Panc1 (cell line): Measurements from ENCODE around the gene FPGT. TPM values are rescaled to one million over a fixed set of nuclear protein-coding genes. Genes with fewer than 3 reads are reported as not detected.

Source experiments
- ATAC-seq: fragments of 200-7000 bp; cut with Tn5 transposase; 2 replicates; pipeline ENCODE4 v1.9.1; 2020; ENCODE audit warnings: mild to moderate bottlenecking, moderate library complexity
- BruUV-seq: library from RNA; stranded (reverse); fragments of 400-500 nt; replicated peaks from 2 replicates; lab custom pipeline; 2021; lab: Mats Ljungman, UMichigan
- CTCF ChIA-PET: fragments of 300-600 bp; sonication (Branson Sonifier 250); formaldehyde crosslinking; loops from one replicate; lab custom pipeline; 2022; ENCODE audit warnings: antibody characterized with exemption; lab: Charles Lee
- POLR2A ChIA-PET: fragments of 300-600 bp; sonication (Branson Sonifier 250); formaldehyde crosslinking; loops from one replicate; lab custom pipeline; 2022; ENCODE audit warnings: antibody characterized with exemption; lab: Charles Lee
- DNase-seq: peaks from one replicate; pipeline ENCODE4 v3.0.0-alpha.2; 2010; ENCODE audit warnings: low read depth, low spot score
- H3K27ac ChIP-seq: 2 replicates; pipeline ENCODE4 v1.5.1; 2011; ENCODE audit warnings: mild to moderate bottlenecking, low read length, inconsistent platforms
- H3K27me3 ChIP-seq: fragments of 200-500 bp; sonication (Bioruptor generic); 2 replicates; pipeline ENCODE4 v1.6.0; 2014; ENCODE audit warnings: low read length, inconsistent platforms; ENCODE audit not compliant: control insufficient read depth, insufficient read depth
- H3K36me3 ChIP-seq: fragments of 200-500 bp; sonication (Bioruptor generic); 2 replicates; pipeline ENCODE4 v1.5.1; 2014; ENCODE audit warnings: inconsistent platforms, mild to moderate bottlenecking, low read length, moderate library complexity; ENCODE audit not compliant: control insufficient read depth, insufficient read depth
- H3K4me1 ChIP-seq: 2 replicates; pipeline ENCODE4 v1.5.1; 2011; ENCODE audit warnings: inconsistent platforms, mild to moderate bottlenecking, low read length, moderate library complexity; ENCODE audit not compliant: control insufficient read depth, insufficient read depth
- H3K4me3 ChIP-seq, 2 experiments: 2 replicates each; pipeline ENCODE4 v1.5.1; 2011 to 2012; ENCODE audit warnings: low read depth in 2 of 2, low read length in 2 of 2, mild to moderate bottlenecking in 2 of 2, inconsistent platforms in 1 of 2, moderate library complexity in 1 of 2
- H3K9me3 ChIP-seq: fragments of 200-500 bp; sonication (Bioruptor generic); 2 replicates; pipeline ENCODE4 v1.5.1; 2014; ENCODE audit warnings: low read depth, mild to moderate bottlenecking, inconsistent platforms, low read length, moderate library complexity; ENCODE audit not compliant: control insufficient read depth, insufficient read depth
- CTCF ChIP-seq: fragments of 450-650 bp; IDR thresholded peaks from 2 replicates; pipeline ENCODE4 v1.5.1; 2017; ENCODE audit warnings: mild to moderate bottlenecking
- POLR2AphosphoS5 ChIP-seq: IDR thresholded peaks from 2 replicates; pipeline ENCODE4 v1.6.1; 2012; ENCODE audit warnings: mild to moderate bottlenecking, low read depth, low read length, moderate library complexity
- SIN3A ChIP-seq: IDR thresholded peaks from 2 replicates; pipeline ENCODE4 v1.6.1; 2012; ENCODE audit warnings: low read depth, mild to moderate bottlenecking, low read length, moderate library complexity, borderline replicate concordance; ENCODE audit not compliant: insufficient read depth
- TCF7L2 ChIP-seq: IDR thresholded peaks from 2 replicates; pipeline ENCODE4 v1.6.1; 2011; ENCODE audit warnings: mild to moderate bottlenecking, low read depth, low read length, inconsistent platforms
- in situ Hi-C: cut with HindIII; loops from 2 replicates; pipeline ENCODE4 v1.10.0; 2016; ENCODE audit warnings: low sequenced_read_pairs, low pct_unique_long_range_greater_than_20kb
- intact Hi-C: fragments of 100-400 bp; cut with micrococcal nuclease; formaldehyde crosslinking; loops from one replicate; pipeline ENCODE4 v1.10.0; 2022; ENCODE audit not compliant: unreplicated experiment
- total RNA-seq: library from RNA; stranded (reverse); gene quantifications from one replicate; pipeline ENCODE4 v1.2.1, GENCODE V29; 2021; ENCODE audit not compliant: unreplicated experiment
- TF ChIP-seq, protein P1 (sequence below), 2 experiments: IDR thresholded peaks; 2 replicates each; pipeline ENCODE4 v1.6.1; 2011 to 2012; ENCODE audit warnings: low read depth in 2 of 2, control low read depth in 1 of 2, low read length in 1 of 2, mild to moderate bottlenecking in 1 of 2, moderate library complexity in 1 of 2; ENCODE audit not compliant: insufficient read depth in 1 of 2

The FPGT gene
- total RNA-seq, 1 experiment from 2014 or later, result 12.9 TPM

GRCh38 chr1:74215229-74215628 lies 17.2 kb downstream of the FPGT start:
- DNase-seq, result no peak

DNA sequence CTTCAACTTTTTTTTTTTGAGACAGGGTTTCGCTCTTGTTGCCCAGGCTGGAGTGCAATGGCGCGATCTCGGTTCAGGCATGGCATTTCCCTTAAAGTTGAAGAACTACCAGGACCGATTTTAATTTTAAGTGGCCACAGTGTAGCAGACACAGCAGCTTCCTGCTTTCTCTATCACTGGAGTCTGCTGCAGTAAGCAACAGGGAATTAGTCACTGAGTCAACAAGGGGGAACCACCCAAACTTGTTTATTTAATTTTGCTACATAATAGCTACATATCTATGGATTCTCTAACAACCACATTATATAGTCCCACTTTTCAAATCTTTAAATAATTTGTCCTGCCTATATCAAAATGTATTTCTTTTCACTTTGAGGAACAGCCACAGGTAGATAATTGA lies 24.7 kb downstream of the FPGT start:
- Histone ChIP-seq H3K27ac (no peak overlapping the region), H3K4me3 (no peak overlapping the region), H3K9me3 (no peaks in the 10 kb centered on the region), H3K4me1 (no peaks in the 10 kb centered on the region), H3K36me3 (no peaks in the 10 kb centered on the region), H3K27me3 (no peaks in the 10 kb centered on the region)
- in situ Hi-C loops (no loop called here), intact Hi-C loops (no loop called here)
- ChIA-PET POLR2A (no interaction called here), CTCF (no interaction called here)
- no peak for ATAC-seq
- BruUV-seq, result no TSS peak
- TF ChIP-seq, protein P1, sequence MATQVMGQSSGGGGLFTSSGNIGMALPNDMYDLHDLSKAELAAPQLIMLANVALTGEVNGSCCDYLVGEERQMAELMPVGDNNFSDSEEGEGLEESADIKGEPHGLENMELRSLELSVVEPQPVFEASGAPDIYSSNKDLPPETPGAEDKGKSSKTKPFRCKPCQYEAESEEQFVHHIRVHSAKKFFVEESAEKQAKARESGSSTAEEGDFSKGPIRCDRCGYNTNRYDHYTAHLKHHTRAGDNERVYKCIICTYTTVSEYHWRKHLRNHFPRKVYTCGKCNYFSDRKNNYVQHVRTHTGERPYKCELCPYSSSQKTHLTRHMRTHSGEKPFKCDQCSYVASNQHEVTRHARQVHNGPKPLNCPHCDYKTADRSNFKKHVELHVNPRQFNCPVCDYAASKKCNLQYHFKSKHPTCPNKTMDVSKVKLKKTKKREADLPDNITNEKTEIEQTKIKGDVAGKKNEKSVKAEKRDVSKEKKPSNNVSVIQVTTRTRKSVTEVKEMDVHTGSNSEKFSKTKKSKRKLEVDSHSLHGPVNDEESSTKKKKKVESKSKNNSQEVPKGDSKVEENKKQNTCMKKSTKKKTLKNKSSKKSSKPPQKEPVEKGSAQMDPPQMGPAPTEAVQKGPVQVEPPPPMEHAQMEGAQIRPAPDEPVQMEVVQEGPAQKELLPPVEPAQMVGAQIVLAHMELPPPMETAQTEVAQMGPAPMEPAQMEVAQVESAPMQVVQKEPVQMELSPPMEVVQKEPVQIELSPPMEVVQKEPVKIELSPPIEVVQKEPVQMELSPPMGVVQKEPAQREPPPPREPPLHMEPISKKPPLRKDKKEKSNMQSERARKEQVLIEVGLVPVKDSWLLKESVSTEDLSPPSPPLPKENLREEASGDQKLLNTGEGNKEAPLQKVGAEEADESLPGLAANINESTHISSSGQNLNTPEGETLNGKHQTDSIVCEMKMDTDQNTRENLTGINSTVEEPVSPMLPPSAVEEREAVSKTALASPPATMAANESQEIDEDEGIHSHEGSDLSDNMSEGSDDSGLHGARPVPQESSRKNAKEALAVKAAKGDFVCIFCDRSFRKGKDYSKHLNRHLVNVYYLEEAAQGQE (IDR thresholded peaks at IDR 0.05; ENCODE audit: insufficient read depth in 1 of 2, low read depth in 2 of 2, low read length in 1 of 2), result no peak
- TF ChIP-seq POLR2AphosphoS5 (no peak), SIN3A (no peak), TCF7L2 (no peak), CTCF (no peak)
- DNase-seq, result no peak

More at GRCh38 chr1:74215229-74215628, 17.2 kb downstream of the FPGT start:
- H3K36me3 ChIP-seq, result no peaks in the 10 kb centered on the region
- H3K27me3 ChIP-seq, result no peaks in the 10 kb centered on the region
- ChIA-PET CTCF (no interaction called here), POLR2A (no interaction called here)
- no peaks in the 10 kb centered on the region for H3K9me3 ChIP-seq
- TF ChIP-seq POLR2AphosphoS5 (no peak), TCF7L2 (no peak), CTCF (no peak), SIN3A (no peak)
- TF ChIP-seq, protein P1 (IDR thresholded peaks at IDR 0.05; ENCODE audit: insufficient read depth in 1 of 2, low read depth in 2 of 2, low read length in 1 of 2), result no peak
- no TSS peak for BruUV-seq
- intact Hi-C loops (no loop called here), in situ Hi-C loops (no loop called here)
- ATAC-seq, result no peak
- no peak overlapping the region for H3K27ac ChIP-seq
- no peak overlapping the region for H3K4me3 ChIP-seq
- no peaks in the 10 kb centered on the region for H3K4me1 ChIP-seq
